DOHH2 (cell line): Measurements from ENCODE around the gene RAB3D.

Experiments
- H3F3A ChIP-seq: fragments of 200-600 bp; sonication (generic), shearing (Covaris generic); 2 replicates; pipeline ENCODE4 v1.6.0; 2016; ENCODE audit warnings: antibody characterized with exemption, mild to moderate bottlenecking; ENCODE audit not compliant: control insufficient read depth, insufficient read depth
- H3K27ac ChIP-seq: fragments of 200-600 bp; sonication (generic); 2 replicates; pipeline ENCODE4 v1.5.1; 2014; ENCODE audit warnings: low read depth, mild to moderate bottlenecking, low read length, moderate library complexity
- H3K27me3 ChIP-seq: fragments of 200-600 bp; sonication (generic); 2 replicates; pipeline ENCODE4 v1.6.1; 2014; ENCODE audit warnings: mild to moderate bottlenecking, low read length, mixed read lengths; ENCODE audit not compliant: control insufficient read depth
- H3K36me3 ChIP-seq: fragments of 200-600 bp; sonication (generic); 2 replicates; pipeline ENCODE4 v1.6.1; 2014; ENCODE audit warnings: mild to moderate bottlenecking, low read length, moderate library complexity, mixed read lengths; ENCODE audit not compliant: control insufficient read depth
- H3K4me1 ChIP-seq: fragments of 200-600 bp; sonication (generic); 2 replicates; pipeline ENCODE4 v1.6.1; 2014; ENCODE audit warnings: mild to moderate bottlenecking, low read length, mixed read lengths; ENCODE audit not compliant: control insufficient read depth
- H3K4me2 ChIP-seq: fragments of 200-600 bp; sonication (generic); 2 replicates; pipeline ENCODE4 v1.6.0; 2014; ENCODE audit warnings: mild to moderate bottlenecking, low read length, moderate library complexity
- H3K4me3 ChIP-seq: fragments of 200-600 bp; sonication (generic); 2 replicates; pipeline ENCODE4 v1.5.1; 2014; ENCODE audit warnings: mild to moderate bottlenecking, low read length, mixed read lengths
- H3K79me2 ChIP-seq: fragments of 200-600 bp; sonication (generic); 2 replicates; pipeline ENCODE4 v1.6.1; 2014; ENCODE audit warnings: mild to moderate bottlenecking, low read length, mixed read lengths; ENCODE audit not compliant: control insufficient read depth
- H3K9me2 ChIP-seq: fragments of 200-600 bp; sonication (generic); replicated peaks from 2 replicates; pipeline ENCODE4 v1.6.1; 2014; ENCODE audit warnings: mild to moderate bottlenecking, low read length, mixed read lengths; ENCODE audit not compliant: control insufficient read depth
- H3K9me3 ChIP-seq: fragments of 200-600 bp; sonication (generic); 2 replicates; pipeline ENCODE4 v1.6.1; 2014; ENCODE audit warnings: antibody characterized with exemption, low read length, mixed read lengths; ENCODE audit not compliant: control insufficient read depth, insufficient read depth
- H4K20me1 ChIP-seq: fragments of 200-600 bp; sonication (generic); 2 replicates; pipeline ENCODE4 v1.6.0; 2014; ENCODE audit warnings: low read depth, mild to moderate bottlenecking, antibody characterized with exemption, low read length, moderate library complexity; ENCODE audit not compliant: control insufficient read depth, insufficient read depth
- EZH2phosphoT487 ChIP-seq: fragments of 200-600 bp; sonication (generic); IDR thresholded peaks from 2 replicates; pipeline ENCODE4 v1.6.1; 2017; ENCODE audit warnings: borderline replicate concordance, mild to moderate bottlenecking, antibody characterized with exemption, low read length, moderate library complexity, mixed read lengths
- TF ChIP-seq, protein P1 (sequence below): fragments of 200-600 bp; sonication (generic); IDR thresholded peaks from one replicate; pipeline ENCODE4 v1.5.1; 2014; ENCODE audit warnings: antibody characterized with exemption, mild to moderate bottlenecking, low read depth, low read length; ENCODE audit not compliant: poor library complexity, severe bottlenecking

RAB3D gene

DNA sequence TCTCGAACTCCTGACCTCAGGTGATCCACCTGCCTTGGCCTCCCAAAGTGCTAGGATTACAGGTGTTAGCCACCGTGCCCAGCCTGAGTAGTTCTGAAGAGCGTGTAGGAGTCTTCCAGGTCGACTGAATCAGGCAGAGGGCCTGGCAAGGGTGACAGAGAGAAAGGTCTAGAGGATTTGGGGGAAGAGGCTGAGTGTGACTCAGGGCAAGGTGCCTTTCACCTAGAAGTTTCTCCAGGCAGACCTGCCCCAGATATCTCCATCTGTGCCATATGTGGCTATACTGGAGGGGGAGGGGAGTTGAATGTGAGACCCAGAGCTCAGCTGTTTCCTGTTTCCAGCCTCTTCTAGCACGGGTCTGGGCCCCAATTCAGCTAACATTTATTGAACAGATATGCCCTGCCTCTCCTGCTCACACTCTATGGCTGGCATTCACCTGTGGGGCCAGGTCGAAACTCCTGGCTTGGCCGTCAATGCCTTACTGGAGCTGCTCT lies 8.1 kb upstream of the RAB3D start:
- peaks cover 27% of the 10 kb centered on the region for H3K4me1 ChIP-seq
- H3K4me2 ChIP-seq, result peak overlapping the region; percentile 87; the same call in 1 of the 2 replicates
- H3K9me3 ChIP-seq, result peaks cover 6% of the 10 kb centered on the region; the same call in 1 of the 2 replicates
- H3K36me3 ChIP-seq, result peaks cover 1% of the 10 kb centered on the region
- no peaks in the 10 kb centered on the region for H4K20me1 ChIP-seq
- no peak overlapping the region for H3K27ac ChIP-seq
- no peak overlapping the region; the same call in 1 of the 2 replicates for H3K4me3 ChIP-seq
- no peaks in the 10 kb centered on the region for H3K9me2 ChIP-seq
- peaks cover 14% of the 10 kb centered on the region for H3K79me2 ChIP-seq
- TF ChIP-seq EZH2phosphoT487, result no peak
- TF ChIP-seq, protein P1, sequence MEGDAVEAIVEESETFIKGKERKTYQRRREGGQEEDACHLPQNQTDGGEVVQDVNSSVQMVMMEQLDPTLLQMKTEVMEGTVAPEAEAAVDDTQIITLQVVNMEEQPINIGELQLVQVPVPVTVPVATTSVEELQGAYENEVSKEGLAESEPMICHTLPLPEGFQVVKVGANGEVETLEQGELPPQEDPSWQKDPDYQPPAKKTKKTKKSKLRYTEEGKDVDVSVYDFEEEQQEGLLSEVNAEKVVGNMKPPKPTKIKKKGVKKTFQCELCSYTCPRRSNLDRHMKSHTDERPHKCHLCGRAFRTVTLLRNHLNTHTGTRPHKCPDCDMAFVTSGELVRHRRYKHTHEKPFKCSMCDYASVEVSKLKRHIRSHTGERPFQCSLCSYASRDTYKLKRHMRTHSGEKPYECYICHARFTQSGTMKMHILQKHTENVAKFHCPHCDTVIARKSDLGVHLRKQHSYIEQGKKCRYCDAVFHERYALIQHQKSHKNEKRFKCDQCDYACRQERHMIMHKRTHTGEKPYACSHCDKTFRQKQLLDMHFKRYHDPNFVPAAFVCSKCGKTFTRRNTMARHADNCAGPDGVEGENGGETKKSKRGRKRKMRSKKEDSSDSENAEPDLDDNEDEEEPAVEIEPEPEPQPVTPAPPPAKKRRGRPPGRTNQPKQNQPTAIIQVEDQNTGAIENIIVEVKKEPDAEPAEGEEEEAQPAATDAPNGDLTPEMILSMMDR, result no peak
- H3K27me3 ChIP-seq, result no peaks in the 10 kb centered on the region
- no peaks in the 10 kb centered on the region for H3F3A ChIP-seq

DNA sequence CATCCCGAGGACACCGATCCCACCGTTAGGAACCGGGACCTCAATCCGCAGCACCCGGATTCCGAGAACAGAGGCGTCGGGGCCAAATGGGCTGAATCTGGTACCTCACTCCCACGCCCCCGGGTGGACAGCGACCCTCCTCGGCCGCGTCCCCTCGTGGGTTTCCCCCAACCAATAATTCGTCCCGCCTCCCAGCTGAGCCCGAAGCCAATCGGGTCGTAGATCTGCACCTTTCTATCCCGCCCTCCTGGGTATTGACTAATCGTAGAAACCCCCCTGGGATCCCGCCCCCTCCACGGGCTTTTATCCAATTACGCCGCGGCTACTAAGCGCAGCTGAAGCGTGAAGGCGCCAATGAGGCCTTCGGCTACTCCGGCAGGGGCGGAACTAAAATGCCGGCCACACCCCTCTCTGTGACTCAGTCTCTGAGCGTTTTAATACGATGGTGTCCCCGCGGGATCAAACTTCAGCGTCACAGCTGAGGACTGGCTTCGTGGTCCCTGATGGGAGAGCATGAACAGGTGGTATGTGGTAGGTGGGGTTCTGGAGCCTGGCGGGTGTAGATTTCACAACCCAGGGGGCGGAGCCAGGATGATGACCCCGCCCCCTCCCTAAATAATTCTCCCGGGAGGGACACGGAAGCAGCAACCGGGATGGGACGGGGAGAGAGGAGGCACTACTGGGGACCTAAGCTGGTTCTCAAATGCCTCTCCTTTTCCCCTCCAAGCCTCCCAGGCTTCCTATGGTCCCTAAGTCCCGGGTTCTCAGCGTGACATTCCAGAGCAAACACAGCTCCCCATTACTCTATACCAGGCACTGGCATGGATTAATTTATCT lies 6.9 kb upstream of the RAB3D start, which contains the start of the genes CCDC159 and TMEM205:
Gene CCDC159 (plus strand): TSS at position 416 of the 837 bp plus-strand sequence. CDS start 88 bp downstream, at position 504.
Gene TMEM205 (minus strand): TSS at position 165 of the 837 bp plus-strand sequence. CDS start 649 bp downstream, outside the sequence.
- peaks cover 6% of the 10 kb centered on the region; the same call in 1 of the 2 replicates for H3K9me3 ChIP-seq
- no peaks in the 10 kb centered on the region for H3K27me3 ChIP-seq
- peak within 1 kb of the TSS; percentile 87 for H3K4me2 ChIP-seq
- TF ChIP-seq, protein P1, result peak; percentile 42
- no peak for TF ChIP-seq EZH2phosphoT487
- H3K36me3 ChIP-seq, result peaks cover 9% of the 10 kb centered on the region
- H4K20me1 ChIP-seq, result no peaks in the 10 kb centered on the region
- peaks cover 27% of the 10 kb centered on the region for H3K4me1 ChIP-seq
- no peaks in the 10 kb centered on the region for H3F3A ChIP-seq
- peak within 1 kb of the TSS; percentile 94 for H3K4me3 ChIP-seq
- peaks cover 14% of the 10 kb centered on the region for H3K79me2 ChIP-seq
- H3K9me2 ChIP-seq, result no peaks in the 10 kb centered on the region
- H3K27ac ChIP-seq, result peak within 1 kb of the TSS; percentile 44

DNA sequence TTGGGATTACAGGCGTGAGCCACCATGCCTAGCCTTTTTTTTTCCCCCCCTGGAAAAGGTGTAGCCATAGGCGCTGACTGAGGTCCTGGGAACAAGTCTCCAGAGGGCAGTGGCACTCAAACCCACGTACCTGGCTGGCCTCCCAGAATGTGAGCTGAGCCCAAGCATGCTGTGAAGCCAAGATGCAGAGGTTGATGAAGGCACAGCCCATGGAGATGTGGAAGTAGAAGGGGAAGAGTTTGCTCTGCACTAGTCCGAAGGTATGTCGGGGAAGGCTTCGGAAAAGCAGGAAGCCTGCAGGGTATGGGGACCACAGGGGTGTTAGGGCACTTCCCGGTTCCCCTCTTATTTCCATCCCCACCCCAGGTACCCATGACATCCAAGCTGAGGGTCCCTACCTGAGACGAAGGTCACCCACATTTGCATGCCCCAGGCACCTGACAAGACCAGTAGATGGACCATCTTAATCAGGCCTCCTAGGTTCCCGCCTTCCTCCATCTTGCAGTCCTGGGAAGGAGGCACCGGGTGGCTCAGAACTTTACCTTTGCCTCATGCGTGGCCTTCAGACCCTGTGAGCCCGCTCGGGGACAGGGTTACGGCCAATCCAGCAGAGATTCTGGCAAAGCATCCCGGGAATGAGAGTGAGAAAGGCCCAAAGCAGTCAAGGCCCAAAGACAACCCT lies 5.8 kb upstream of the RAB3D start:
- Histone ChIP-seq H3K4me3 (peak overlapping the region; percentile 94), H3F3A (no peaks in the 10 kb centered on the region), H3K9me3 (peaks cover 6% of the 10 kb centered on the region; the same call in 1 of the 2 replicates), H3K27me3 (no peaks in the 10 kb centered on the region), H3K36me3 (peaks cover 11% of the 10 kb centered on the region), H3K4me1 (peaks cover 27% of the 10 kb centered on the region), H3K27ac (no peak overlapping the region), H3K79me2 (peaks cover 14% of the 10 kb centered on the region), H4K20me1 (no peaks in the 10 kb centered on the region), H3K4me2 (peak overlapping the region; percentile 87), H3K9me2 (no peaks in the 10 kb centered on the region)
- no peak for TF ChIP-seq EZH2phosphoT487
- TF ChIP-seq, protein P1, result no peak
